KG1 (cell line): ENCODE results near the gene H19.

ENCODE experiments used
- DNase-seq: peaks from one replicate; lab custom pipeline; 2025; lab: John Stamatoyannopoulos, UW

The H19 gene

GRCh38 chr11:1982873-1983600 lies 14.6 kb downstream of the H19 start:
- DNase-seq = no peak

- DNase-seq = no peak
Measured at GRCh38 chr11:1979607-1980006, 18.0 kb downstream of the H19 start.

- no peak for DNase-seq
Measured at GRCh38 chr11:1978720-1979473, 18.7 kb downstream of the H19 start.

DNA sequence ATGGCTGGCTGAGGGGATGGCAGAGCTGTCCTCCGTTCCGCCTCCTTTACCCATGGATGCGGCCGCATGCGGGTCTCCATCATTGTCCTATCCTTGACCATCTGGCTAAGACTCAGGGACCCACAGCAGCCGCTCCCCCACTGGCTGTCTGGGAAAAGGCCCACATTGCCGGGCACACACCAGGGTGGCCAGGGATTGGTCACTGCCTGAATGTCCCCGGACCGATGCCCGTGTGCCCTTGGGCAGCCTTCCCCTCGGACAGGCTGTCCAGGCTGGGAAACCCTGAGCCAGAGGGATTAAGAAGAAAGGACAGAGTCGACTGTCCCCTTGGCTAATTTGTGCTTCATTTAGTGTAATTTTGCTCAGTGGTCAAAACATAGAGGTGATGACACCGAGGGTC lies 22.5 kb downstream of the H19 start:
- no peak for DNase-seq

DNA sequence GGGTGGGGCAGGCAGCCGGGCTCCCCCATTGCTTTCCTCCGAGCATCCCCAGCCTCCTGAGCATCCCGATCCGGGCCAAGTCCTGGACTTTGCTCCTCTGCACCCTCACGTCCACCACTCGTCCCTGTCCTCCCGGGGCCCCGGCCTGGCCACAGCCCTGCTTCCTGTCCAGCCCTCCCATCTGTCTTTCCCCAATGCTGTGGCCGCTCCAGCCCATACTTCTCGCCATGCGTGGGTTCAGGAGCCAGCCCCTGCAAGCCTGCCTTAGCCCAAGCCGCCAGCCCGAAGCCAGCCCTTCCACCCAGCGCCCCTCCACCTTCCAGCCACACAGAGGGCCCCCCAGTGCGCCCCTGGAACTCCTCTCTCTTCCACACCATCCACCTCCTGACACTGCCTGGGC lies 26.7 kb downstream of the H19 start:
- DNase-seq = no peak

DNA sequence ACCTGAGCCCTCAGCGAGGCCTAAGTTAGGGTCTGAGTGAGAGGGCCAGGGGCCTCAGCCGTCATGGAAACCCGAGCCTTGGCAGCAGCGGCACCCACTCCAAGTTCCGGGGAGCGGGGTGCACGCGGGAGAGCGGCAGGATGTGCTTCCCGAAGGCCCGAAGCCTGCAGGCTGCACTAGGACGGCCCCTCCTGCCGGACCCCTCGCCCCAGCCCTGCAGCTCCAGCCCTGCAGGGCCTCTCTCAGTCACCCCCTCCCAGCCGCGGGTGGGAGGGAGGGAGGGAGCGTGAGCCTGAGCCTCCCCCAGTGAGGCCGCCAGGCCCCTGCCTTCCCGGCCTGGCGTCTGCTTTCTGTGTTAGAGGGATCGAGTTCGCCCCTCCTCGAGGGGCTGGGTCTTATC lies 27.9 kb downstream of the H19 start:
- no peak for DNase-seq

GRCh38 chr11:1969035-1969434 lies 28.6 kb downstream of the H19 start:
- no peak for DNase-seq

DNA sequence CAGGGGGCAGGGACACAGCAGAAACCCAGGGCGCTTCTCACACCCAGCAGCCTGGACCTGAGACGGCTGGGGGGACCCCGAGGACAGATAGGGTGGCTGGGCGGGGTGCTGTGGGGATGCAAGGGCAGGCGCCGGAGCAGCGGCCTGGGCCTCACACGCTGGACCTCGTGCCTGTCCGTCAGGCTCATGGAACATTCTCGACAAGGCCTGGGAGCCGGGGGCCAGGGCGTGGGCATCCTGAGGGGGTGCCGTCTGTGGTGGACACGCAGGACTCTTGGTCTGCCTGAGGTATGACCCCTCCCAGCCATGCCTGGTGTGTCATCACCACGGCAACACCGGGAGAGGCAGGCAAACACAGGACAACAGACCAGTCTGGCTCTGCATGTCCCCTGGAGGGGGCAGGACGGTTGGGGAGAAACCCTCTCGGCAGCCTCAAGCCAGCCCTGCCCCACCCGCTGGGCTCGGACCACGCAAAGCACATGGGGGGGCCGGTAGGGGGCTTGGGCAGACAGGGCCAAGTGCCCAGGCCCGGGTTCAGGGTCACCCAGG lies 29.1 kb downstream of the H19 start:
- DNase-seq = no peak

DNA sequence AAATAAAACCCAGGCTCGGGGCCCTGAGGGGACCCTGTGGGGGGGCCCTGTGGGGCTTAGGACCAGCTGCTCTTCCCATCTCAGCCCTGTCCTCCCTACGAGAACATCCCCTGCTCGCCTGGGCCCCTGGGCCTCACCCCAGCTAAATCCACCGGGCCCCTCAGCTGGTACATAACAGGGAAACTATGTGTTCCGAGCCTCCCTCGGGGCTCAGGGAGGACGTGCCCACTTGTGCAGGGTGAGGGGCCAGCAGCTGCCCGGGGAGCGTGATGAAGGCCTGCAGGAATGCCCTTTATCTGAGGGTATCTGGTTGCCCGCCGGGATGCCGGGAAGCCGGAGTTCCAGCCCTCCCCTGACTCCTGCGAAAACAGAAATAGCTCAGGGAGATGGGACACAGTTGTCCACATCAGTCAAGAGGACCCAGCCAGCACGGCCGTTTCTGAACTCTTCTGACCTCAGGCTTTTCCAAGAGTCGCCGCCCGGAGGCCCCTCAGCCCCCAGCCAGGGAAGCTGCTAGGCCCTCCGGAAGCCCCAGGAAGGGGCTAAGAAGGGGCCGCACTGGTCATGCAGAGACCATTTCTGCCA lies 29.9 kb downstream of the H19 start:
- no peak for DNase-seq

DNA sequence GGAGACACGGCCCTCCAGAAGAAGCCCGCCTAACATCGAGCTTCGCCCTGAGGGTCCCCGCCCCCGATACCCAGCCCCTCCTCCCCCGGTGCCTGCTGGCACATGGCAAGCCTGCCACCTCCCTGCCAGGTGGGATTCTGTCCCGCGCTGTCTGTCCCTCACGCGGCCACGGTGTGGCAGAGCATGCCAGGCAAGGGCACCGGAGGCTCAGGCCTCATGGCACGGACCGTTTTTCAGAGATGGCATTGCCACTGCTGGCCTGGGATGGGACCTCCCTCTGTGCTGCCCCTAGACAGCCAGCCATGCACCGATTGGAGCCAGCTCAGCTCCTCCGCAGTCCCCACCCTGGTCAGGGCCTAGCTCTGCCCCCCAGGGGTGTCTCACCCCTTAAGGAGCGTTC lies 31.1 kb downstream of the H19 start:
- DNase-seq = no peak

DNA sequence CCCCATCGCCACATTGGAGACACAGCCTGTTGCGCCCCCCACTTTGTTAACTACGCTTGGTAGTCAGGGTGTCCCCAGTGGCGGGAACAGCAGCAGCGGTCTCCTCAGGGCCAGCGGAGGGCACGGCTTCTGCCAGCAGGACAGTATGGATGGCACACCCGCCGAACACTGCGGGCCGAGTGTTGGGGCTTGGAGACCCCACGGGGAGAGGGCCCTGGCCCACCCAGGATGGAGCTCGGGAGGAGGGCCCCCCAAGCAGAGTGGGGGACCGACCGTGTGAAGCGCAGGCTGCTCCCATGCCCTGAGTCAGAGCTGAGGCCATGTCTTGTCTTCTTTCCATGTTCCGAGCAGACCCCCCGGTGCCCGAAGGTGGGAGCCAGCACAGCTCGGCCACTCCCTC lies 32.7 kb downstream of the H19 start:
- no peak for DNase-seq

DNA sequence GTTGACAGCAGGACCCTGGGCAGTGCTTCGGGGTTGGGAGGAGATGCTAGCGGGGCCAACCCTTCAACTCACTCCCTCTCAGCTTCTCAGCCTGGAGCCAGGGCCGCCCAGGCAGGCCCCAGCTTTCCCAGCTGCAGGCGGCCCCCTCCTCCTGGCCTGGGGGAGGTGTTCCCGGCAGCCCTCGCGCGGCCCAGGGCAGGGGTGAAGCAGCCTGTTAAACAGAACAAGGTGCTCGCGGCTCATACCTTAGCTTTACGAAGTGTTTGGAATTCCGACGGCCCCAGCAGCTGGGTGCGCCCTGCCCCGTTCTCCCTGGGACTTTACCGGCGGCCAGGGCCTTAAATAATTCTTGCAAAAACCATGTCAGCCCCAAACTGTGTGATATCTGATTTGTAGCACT lies 33.3 kb downstream of the H19 start:
- DNase-seq = no peak

- DNase-seq = no peak
Measured at GRCh38 chr11:1963864-1964263, 33.8 kb downstream of the H19 start.

GRCh38 chr11:1959786-1960185 lies 37.9 kb downstream of the H19 start:
- DNase-seq = no peak

DNA sequence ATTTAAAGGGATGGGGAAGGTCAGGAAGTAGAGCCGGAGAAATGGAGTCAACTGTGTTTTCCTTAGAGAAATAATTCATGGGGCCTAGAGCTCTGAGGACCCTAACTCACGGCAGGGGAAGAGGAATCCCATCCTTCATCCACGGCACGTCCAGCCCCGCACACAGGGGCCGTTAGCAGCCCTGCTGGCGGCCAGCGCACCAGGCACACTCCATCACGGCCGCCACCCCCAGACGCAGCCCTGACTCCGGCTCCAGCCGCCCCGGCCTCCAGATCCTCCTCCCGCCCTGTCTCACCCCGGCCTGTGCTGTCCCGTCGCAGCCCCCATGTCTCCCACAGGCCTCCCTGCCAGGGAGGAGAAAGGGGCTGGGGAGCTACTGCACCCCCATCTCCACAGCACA lies 39.3 kb downstream of the H19 start:
- no peak for DNase-seq

- DNase-seq = no peak
Measured at GRCh38 chr11:1953489-1954266, 44.0 kb downstream of the H19 start.

DNA sequence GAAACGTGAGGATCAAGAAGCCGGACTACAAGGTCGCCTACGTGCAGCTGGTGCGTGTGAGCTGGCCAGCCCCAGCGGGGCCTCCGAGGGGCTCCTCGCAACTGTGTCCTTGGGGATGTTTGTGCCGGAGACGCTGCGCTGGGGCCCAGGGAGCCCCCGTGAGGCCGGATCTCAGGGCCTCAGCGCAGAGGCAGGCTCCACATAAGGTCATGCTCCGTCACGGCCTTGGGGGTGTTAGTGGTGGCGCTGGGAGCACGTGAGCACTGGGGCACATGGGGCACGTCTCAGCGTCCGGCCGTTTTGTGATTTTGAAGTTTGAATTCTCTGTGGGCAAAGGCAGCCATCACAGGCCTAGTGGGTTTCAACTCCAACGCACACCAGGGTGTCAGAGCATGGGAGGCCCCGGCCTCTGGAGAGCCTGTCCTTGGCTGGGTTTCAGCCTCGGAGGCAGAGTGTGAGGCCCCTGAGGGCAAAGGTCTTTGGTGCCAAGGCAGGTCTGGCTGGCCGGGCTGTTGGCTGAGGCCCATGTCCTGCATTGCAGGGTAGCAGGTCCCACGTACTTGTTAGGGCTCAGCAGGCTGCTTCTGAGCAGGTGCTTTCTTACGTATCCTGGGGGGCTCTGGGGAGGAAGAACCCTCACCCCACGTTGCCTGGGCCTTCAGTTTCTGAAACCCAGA lies 44.7 kb downstream of the H19 start:
- DNase-seq = no peak

DNA sequence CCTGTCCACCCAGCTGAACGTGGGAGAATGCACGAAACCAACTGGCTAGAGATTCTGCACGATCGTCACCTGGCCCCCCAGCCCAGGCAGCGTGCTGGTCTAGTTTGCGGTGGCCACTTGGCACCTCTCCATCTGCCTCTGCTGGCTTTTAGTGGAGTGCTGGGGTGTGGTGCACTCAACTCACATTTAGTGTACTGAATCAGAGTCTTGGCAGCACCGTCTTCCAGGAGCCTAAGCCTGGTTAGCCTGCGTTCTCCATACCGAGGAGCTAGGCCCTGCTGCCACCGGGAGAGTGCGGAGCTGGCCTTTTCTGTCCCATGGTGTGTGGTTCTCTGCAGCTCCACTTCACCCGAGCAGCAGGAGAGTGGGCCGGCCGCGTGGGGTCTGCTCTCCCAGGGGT lies 47.7 kb downstream of the H19 start:
- DNase-seq = no peak

- no peak for DNase-seq
Measured at GRCh38 chr11:1949302-1949701, 48.3 kb downstream of the H19 start.

DNA sequence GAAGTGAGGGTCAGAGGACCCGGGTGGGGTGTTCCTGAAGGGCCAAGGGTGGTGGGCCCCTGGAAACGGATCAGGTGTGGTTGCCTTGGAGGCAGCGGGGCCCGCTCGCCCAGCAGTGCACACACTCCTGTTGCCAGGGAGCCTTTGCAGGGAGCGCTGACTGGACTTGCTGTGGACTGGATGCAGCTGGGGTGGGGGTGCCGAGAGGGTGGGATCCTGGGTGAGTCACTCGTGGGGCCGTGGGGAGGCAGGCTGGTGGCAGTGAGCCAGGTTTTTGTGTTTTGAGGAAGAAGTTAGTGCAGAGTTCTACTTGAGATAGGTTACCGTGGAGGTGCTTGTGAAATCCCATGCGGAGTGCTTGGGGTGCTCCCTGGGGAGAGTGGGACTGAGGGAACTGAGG lies 49.3 kb downstream of the H19 start:
- no peak for DNase-seq

DNA sequence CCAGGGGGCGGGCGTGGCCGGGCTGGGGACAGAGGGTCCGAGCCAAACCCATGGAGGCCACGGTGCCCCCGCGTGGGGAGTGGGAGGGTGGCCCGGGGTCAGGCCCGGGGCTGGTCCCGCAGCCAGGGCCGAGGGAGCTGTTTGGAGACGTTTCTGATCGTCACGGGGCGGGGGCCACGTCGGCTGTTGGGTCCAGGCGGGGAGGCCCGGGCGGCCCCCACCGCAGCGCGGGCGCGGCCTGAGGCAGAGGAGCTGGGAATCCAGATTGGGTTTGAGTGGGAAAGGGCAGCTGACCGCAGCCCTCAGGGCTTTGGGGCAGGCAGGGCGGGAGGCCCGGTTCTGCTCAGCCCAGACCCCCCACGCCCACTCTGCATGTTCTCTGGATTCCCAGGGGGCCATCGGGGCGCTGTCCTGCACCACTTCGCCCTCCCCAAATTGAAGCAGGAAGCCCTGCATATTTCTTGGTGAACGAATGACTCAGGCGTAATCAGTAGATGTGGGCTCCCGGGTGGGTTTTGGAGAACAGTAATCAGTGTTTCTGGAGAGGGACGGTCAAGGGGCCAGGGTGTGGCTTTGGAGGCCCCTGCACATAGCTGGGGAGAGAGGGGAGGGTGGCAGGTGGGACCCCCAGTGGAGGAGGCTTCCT lies 49.9 kb downstream of the H19 start:
- no peak for DNase-seq
